Measurements from ENCODE around the gene RNF111. TPM values are rescaled to one million over a fixed set of nuclear protein-coding genes. Genes with fewer than 3 reads are reported as not detected.

The RNF111 gene
- total RNA-seq, 1 donor from 2014 or later = 20.3 TPM

- no peak overlapping the region for H3K27ac ChIP-seq (replicated peaks)
- intact Hi-C loops (cut with micrococcal nuclease) = no loop called here
- no peaks in the 10 kb centered on the region for H3K27me3 ChIP-seq (ENCODE audit: low read depth)
These were observed 144.6 kb downstream of the RNF111 start for GRCh38 chr15:59131969-59132562.

GRCh38 chr15:59133929-59134427 lies 146.5 kb downstream of the RNF111 start:
- DNase-seq = no peak
- intact Hi-C loops (cut with micrococcal nuclease) = no loop called here
- H3K27ac ChIP-seq (replicated peaks) = no peak overlapping the region
- H3K4me1 ChIP-seq = no peaks in the 10 kb centered on the region
- H3K4me3 ChIP-seq = no peak overlapping the region
- no peaks in the 10 kb centered on the region for H3K27me3 ChIP-seq (ENCODE audit: low read depth)
- peaks cover 41% of the 10 kb centered on the region for H3K36me3 ChIP-seq
- H3K9me3 ChIP-seq (replicated peaks) = peaks cover 11% of the 10 kb centered on the region
- no peak for TF ChIP-seq CTCF (IDR thresholded peaks at IDR 0.05; ENCODE audit: borderline replicate concordance)

More at GRCh38 chr15:59131969-59132562, 144.6 kb downstream of the RNF111 start:
- H3K4me3 ChIP-seq = no peak overlapping the region
- no peak for DNase-seq
- no peaks in the 10 kb centered on the region for H3K4me1 ChIP-seq
- H3K9me3 ChIP-seq (replicated peaks) = peaks cover 18% of the 10 kb centered on the region
- no peak for TF ChIP-seq CTCF (IDR thresholded peaks at IDR 0.05; ENCODE audit: borderline replicate concordance)
- H3K36me3 ChIP-seq = peaks cover 27% of the 10 kb centered on the region

- intact Hi-C loops (cut with micrococcal nuclease) = no loop called here
- H3K36me3 ChIP-seq = peaks cover 43% of the 10 kb centered on the region
These were observed 150.1 kb downstream of the RNF111 start for GRCh38 chr15:59137566-59137965.

GRCh38 chr15:59138243-59138642 lies 150.8 kb downstream of the RNF111 start:
- H3K27ac ChIP-seq (replicated peaks) = no peak overlapping the region
- intact Hi-C loops (cut with micrococcal nuclease) = no loop called here
- H3K4me1 ChIP-seq = peaks cover 8% of the 10 kb centered on the region
- H3K4me3 ChIP-seq = no peak overlapping the region
- no peaks in the 10 kb centered on the region for H3K27me3 ChIP-seq (ENCODE audit: low read depth)
- DNase-seq = no peak
- peaks cover 49% of the 10 kb centered on the region for H3K36me3 ChIP-seq
- no peaks in the 10 kb centered on the region for H3K9me3 ChIP-seq (replicated peaks)
- peak; percentile 56 for TF ChIP-seq CTCF (IDR thresholded peaks at IDR 0.05; ENCODE audit: borderline replicate concordance)

More at GRCh38 chr15:59137566-59137965, 150.1 kb downstream of the RNF111 start:
- Histone ChIP-seq H3K27ac (replicated peaks) (no peak overlapping the region), H3K9me3 (replicated peaks) (no peaks in the 10 kb centered on the region), H3K27me3 (ENCODE audit: low read depth) (no peaks in the 10 kb centered on the region), H3K4me1 (peaks cover 8% of the 10 kb centered on the region), H3K4me3 (no peak overlapping the region)
- no peak for TF ChIP-seq CTCF (IDR thresholded peaks at IDR 0.05; ENCODE audit: borderline replicate concordance)
- DNase-seq = no peak

- Histone ChIP-seq H3K4me3 (no peak overlapping the region), H3K27ac (replicated peaks) (no peak overlapping the region), H3K36me3 (peaks cover 44% of the 10 kb centered on the region), H3K4me1 (peaks cover 8% of the 10 kb centered on the region), H3K27me3 (ENCODE audit: low read depth) (no peaks in the 10 kb centered on the region), H3K9me3 (replicated peaks) (no peaks in the 10 kb centered on the region)
- no peak for TF ChIP-seq CTCF (IDR thresholded peaks at IDR 0.05; ENCODE audit: borderline replicate concordance)
- intact Hi-C loops (cut with micrococcal nuclease) = no loop called here
- DNase-seq = no peak
These were observed 153.2 kb downstream of the RNF111 start for GRCh38 chr15:59140422-59141226.

All from left ventricle myocardium inferior (tissue), 1 donor.